Heart left ventricle (tissue), 13 donors: ENCODE results near the gene MXRA8.
A peak's percentile ranks its signal among the peaks of the same experiment; 100 is the strongest.

Experiments used
- CTCF ChIP-seq, 12 donors: fragments of 200-600 bp; sonication (generic) in 4 of 12; IDR thresholded peaks; one replicate each; pipeline versions ENCODE4 v1.5.0 to v1.8.0; 2018 to 2022; ENCODE audit warnings: antibody characterized with exemption in 12 of 12, mild to moderate bottlenecking in 5 of 12
- POLR2A ChIP-seq, 2 donors: fragments of 450-650 bp; IDR thresholded peaks; one replicate each; pipeline ENCODE4 v1.6.1; 2017; ENCODE audit warnings: antibody characterized with exemption in 2 of 2, mild to moderate bottlenecking in 2 of 2, moderate library complexity in 2 of 2
- donor health status: ischemic (EF 13 %, LVEDD 7.1; RV severe dilation, severe dysfunction).
- donor health status: DM: no; HTN: yes; CAD: no.
- donor health status: DM: no; HTN: no; CAD: no.
- donor health status: ischemic (EF 25% LVEDD 6.9; RV normal size, moderate dysfunction).
- donor health status: ischemic (EF 25% LVEDD 5.7; RV mildly dilated, moderate dysfunction).
- donor health status: ischemic (EF 35%, LVEDD 5.7; RV mildly dilated, moderate dysfunction).
- donor health status: nonischemic (EF 11% LVEDD 7.7; RV severe dilation, severe dysfunction).
- donor health status: DM: yes; HTN: yes; CAD: no.
- donor health status: PGD.
- donor health status: ischemic (EF 29% LVEDD 5.4; RV normal size, mild dysfunction).
- donor health status: nonischemic (EF 23%, LVEDD 6.1; RV moderate dilation, normal function).

GRCh38 chr1:1349256-1350012, 8.9 kb downstream of the MXRA8 start, which contains the start of gene DVL1:
- TF ChIP-seq CTCF (IDR thresholded peaks at IDR 0.05) (peak; percentile 23 to 65 (median 44)), POLR2A (IDR thresholded peaks at IDR 0.05) (peak in 1 of 2 donors; percentile 73)
